Lower leg skin (tissue), 3 donors: ENCODE results near the gene ZBTB32.

Experiments used
- CTCF ChIP-seq, 3 donors: fragments of 450-650 bp; IDR thresholded peaks; one replicate each; pipeline ENCODE4 v1.5.1; 2016; ENCODE audit warnings: antibody characterized with exemption in 3 of 3, mild to moderate bottlenecking in 3 of 3, moderate library complexity in 2 of 3
- POLR2A ChIP-seq, 2 donors: fragments of 450-650 bp; IDR thresholded peaks; one replicate each; pipeline ENCODE4 v1.6.1; 2016 to 2017; ENCODE audit warnings: antibody characterized with exemption in 2 of 2, mild to moderate bottlenecking in 1 of 2, moderate library complexity in 1 of 2

DNA sequence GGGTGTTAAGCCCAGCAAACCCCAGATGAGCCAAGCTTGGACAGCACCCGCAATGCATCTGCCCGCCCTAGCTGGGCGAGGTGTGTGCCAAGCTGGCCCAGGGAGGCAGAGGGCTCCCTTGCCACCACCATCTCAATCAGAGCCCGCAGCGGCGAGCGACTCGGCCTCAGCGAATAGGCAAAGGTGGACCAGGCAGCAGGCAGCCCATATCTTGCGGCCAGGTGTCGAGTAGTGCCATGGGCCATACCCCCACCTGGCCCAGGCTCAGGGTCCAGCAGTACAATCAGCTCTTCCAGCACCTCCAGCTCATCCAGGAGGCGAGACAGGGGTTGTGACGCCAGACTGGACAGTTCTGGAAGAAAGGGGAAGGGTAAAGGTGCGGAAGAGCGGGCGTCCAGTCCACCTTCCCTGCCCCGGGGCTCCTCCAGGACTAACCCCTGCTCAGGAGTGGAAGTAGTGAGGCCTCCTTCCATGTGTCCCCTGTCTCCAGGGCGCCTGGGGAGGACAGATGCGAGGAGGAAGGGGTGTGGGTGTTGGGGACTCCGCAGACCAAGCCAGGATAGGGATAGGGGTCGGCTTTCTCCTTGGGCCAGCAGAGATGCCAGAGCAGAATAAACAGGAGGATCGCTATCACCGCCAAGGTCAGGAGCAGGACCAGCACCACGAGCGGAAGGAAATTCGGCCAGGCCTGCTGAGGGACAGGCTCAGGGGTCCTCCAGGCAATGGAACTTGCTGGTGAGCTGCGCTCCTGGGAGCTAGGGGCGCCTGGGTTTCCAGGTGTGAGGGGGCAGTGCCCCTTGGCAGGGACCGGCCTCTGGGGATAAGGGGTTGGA is 35.1 kb downstream of the ZBTB32 start:
- no peak for TF ChIP-seq POLR2A (IDR thresholded peaks at IDR 0.05)
- TF ChIP-seq CTCF (IDR thresholded peaks at IDR 0.05) = no peak
